Activated CD4-positive, alpha-beta T cell treated with anti-CD3 and anti-CD28 coated beads, Interleukin-2, amount 10 ng/mL, durations not matched to agents 7 days and 5 days (primary cell): ENCODE data around the gene PHC3. TPM values are rescaled to one million over a fixed set of nuclear protein-coding genes. Genes with fewer than 3 reads are reported as not detected.

Experiments used
- CTCF ChIA-PET: fragments of 350-600 bp; sonication (Branson Sonifier 250); formaldehyde crosslinking; loops from one replicate; lab custom pipeline; 2021; ENCODE audit warnings: antibody characterized with exemption; lab: Charles Lee
- POLR2A ChIA-PET: fragments of 350-600 bp; sonication (Branson Sonifier 250); formaldehyde crosslinking; loops from one replicate; lab custom pipeline; 2021; ENCODE audit warnings: antibody characterized with exemption; lab: Charles Lee
- DNase-seq: peaks from one replicate; pipeline ENCODE4 v3.0.0-alpha.2; 2020
- H3K27ac Mint-ChIP-seq: one replicate; pipeline ENCODE4 v1.8.0; 2021; ENCODE audit warnings: mild to moderate bottlenecking, moderate library complexity, mixed read lengths
- H3K27me3 Mint-ChIP-seq: one replicate; pipeline ENCODE4 v1.8.0; 2021; ENCODE audit warnings: mixed read lengths
- H3K36me3 Mint-ChIP-seq: one replicate; pipeline ENCODE4 v1.8.0; 2021; ENCODE audit warnings: low read depth, mixed read lengths
- H3K4me1 Mint-ChIP-seq: one replicate; pipeline ENCODE4 v1.8.0; 2021; ENCODE audit warnings: mixed read lengths
- H3K4me3 Mint-ChIP-seq: one replicate; pipeline ENCODE4 v1.8.0; 2021; ENCODE audit warnings: mild to moderate bottlenecking, moderate library complexity, mixed read lengths
- H3K9me3 Mint-ChIP-seq: one replicate; pipeline ENCODE4 v1.8.0; 2021; ENCODE audit warnings: mixed read lengths
- total RNA-seq, 2 experiments: library from RNA; stranded (reverse); gene quantifications; one replicate each; pipeline ENCODE4 v1.2.3, GENCODE V29; 2021

Gene PHC3
- total RNA-seq, 2 experiments from 2014 or later: 67.5 to 103 TPM

DNA sequence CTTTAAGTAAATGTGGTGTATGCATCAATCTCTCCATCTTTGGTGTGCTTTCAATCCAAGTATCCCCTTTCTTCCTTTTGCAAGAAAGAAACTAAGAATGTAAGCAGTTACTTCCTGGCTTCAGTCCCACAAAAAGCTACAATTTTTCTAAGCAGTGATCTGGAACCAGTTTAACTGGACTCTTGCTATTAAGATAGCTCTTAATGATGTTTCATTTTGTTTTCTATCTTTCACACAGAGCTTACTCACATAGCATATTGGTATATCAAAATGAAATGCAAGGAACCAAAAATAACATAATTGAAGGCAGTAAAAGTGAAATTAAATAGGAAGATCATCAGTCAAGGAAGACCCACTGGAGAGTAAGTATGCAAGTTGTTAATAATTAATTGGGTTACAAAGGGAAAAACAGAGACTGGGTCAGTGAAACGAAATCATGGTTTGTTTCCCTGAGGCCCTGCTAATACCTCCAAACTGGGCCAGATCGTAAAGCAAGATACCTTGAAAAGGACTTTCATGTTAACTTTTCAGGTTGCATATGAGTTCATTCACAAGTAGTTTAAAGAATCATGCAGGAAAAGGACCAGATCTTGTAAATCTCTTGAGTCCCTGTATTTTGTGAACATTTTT is 101.9 kb downstream of the PHC3 start:
- H3K4me3 Mint-ChIP-seq: no peak overlapping the region
- no peaks in the 10 kb centered on the region for H3K27me3 Mint-ChIP-seq
- no peak overlapping the region for H3K27ac Mint-ChIP-seq
- H3K4me1 Mint-ChIP-seq: no peaks in the 10 kb centered on the region
- ChIA-PET CTCF (interaction anchor here (1.1 kb wide), 1 partner anchor 20 kb away, joined by 3 read pairs; no protein-coding TSS in a partner anchor), POLR2A (interaction anchor here (0.7 kb wide), 1 partner anchor 1959 kb away, joined by 3 read pairs; no protein-coding TSS in a partner anchor)
- H3K36me3 Mint-ChIP-seq: peaks cover 17% of the 10 kb centered on the region
- H3K9me3 Mint-ChIP-seq: peaks cover 3% of the 10 kb centered on the region
- no peak for DNase-seq

DNA sequence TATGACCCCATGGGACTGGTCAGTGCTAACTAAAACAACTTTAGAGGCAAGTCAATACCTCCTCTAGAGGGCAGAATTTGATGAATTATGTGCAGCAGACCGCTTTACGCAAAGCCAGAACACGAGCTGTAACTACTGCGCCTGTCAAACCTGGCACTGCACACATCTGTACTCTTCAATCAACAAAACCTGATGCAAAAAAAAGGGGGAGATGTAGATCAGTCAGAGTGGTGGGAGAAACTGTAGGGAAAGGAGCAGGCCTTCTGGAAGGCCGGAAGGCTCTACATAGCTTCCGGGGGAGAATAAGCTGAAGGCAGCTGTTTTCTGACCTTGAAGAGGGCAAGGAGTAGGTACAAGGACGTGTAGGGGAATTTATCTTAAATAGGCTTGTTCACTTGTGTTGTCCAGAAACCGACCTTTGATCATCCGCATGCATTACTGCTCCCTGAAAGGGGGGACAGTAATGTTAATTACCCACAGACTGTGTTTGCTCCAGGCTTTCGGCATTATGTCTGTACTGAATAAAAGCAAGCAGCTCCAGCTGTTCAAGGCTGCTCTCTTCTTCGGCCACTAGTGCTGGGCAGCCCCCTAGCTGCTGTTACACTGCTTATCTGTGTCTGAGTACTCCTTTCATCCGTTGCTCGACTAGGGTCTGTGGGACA is 102.8 kb downstream of the PHC3 start:
- Mint-ChIP-seq H3K36me3 (peaks cover 17% of the 10 kb centered on the region), H3K4me1 (no peaks in the 10 kb centered on the region), H3K27me3 (no peaks in the 10 kb centered on the region), H3K9me3 (peaks cover 3% of the 10 kb centered on the region), H3K27ac (no peak overlapping the region), H3K4me3 (no peak overlapping the region)
- ChIA-PET POLR2A (no interaction called here), CTCF (interaction anchor here (1.1 kb wide), 1 partner anchor 21 kb away, joined by 3 read pairs; no protein-coding TSS in a partner anchor)
- DNase-seq: no peak

DNA sequence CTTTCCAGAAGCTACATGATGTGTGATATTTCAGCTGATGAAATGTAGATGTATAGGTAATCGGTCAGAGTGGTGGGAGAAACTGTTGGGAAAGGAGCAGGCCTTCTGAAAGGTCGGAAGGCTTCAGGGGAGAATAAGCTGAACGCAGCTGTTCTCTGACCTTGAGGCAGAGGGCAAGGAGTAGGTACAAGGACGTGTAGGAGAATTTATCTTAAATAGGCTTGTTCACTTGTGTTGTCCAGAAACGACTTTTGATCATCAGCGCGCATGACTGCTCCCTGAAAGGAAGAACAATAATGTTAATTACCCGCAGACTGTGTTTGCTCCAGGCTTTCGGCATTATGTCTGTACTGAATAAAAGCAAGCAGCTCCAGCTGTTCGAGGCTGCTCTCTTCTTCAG is 104.2 kb downstream of the PHC3 start:
- DNase-seq: no peak
- Mint-ChIP-seq H3K4me3 (no peak overlapping the region), H3K27ac (no peak overlapping the region), H3K4me1 (no peaks in the 10 kb centered on the region), H3K27me3 (no peaks in the 10 kb centered on the region), H3K9me3 (peaks cover 12% of the 10 kb centered on the region), H3K36me3 (peaks cover 14% of the 10 kb centered on the region)
- POLR2A ChIA-PET: interaction anchor here (0.6 kb wide), 1 partner anchor 10 kb away, joined by 3 read pairs; no protein-coding TSS in a partner anchor
- CTCF ChIA-PET: interaction anchor here (0.9 to 1.0 kb wide), 2 partner anchors 10 to 793 kb away, joined by 3 read pairs; partner anchors contain the start of gene RPL22L1

DNA sequence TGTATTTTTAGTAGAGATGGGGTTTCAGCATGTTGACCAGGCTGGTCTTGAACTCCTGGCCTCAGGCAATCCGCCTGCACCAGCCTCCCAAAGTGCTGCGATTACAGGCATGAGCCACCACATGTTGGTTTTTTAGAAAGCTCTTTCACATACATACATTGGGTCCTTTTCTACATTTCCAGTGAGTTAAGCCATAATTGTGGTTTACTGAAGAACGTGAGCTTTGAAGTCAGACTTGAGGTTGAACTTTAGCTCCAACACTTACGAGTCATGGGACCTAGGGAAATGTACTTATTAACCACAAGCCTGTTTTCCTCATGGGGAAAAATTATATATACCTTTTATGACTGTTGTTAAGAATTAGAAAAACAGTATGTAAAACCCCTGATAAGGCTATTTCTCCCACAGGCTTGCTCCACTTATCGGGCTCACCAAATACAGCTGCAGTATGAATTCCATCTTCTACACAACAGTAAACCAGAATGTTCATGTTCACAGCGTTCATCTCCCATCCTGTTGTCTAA is 104.8 kb downstream of the PHC3 start:
- ChIA-PET CTCF (interaction anchor here (0.9 kb wide), 1 partner anchor 11 kb away, joined by 3 read pairs; no protein-coding TSS in a partner anchor), POLR2A (interaction anchor here (0.6 kb wide), 1 partner anchor 10 kb away, joined by 3 read pairs; no protein-coding TSS in a partner anchor)
- peaks cover 14% of the 10 kb centered on the region for H3K9me3 Mint-ChIP-seq

DNA sequence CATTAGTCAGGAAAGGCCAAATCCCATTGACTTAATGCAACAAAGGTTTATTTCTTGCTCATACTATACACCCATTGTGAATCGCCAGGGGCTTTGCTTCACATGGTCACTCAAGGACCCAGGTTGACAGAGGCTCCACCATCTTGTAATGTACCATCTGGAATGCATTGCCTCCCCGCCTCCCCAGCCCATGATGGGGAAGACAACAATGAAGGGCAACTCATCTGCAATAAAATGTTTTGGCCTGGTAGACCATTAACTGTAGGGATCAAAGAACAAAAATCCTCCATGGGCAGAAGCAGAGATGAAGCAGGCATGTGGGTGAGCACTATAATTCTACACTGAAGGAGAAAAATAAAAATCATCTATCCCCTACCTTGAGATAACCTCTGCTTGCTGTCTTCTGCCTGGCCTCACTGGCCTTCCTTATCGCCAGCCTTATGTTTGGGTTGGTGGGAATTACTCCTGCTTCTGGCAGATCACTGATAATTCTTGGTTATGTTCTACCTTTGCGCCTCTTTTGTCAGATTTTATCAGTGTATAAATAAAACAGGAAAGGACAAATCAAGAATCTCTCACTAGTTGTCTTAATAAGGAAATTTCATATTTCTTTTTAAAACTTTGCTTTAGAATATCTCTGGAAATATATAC is 106.0 kb downstream of the PHC3 start:
- CTCF ChIA-PET: no interaction called here
- DNase-seq: no peak
- Mint-ChIP-seq H3K27ac (no peak overlapping the region), H3K36me3 (peaks cover 16% of the 10 kb centered on the region), H3K4me1 (no peaks in the 10 kb centered on the region), H3K4me3 (no peak overlapping the region), H3K9me3 (peaks cover 14% of the 10 kb centered on the region), H3K27me3 (no peaks in the 10 kb centered on the region)
- POLR2A ChIA-PET: no interaction called here

More for the DNA sequence above, 104.8 kb downstream of the PHC3 start:
- no peak overlapping the region for H3K27ac Mint-ChIP-seq
- H3K27me3 Mint-ChIP-seq: no peaks in the 10 kb centered on the region
- H3K4me3 Mint-ChIP-seq: no peak overlapping the region
- DNase-seq: no peak
- peaks cover 16% of the 10 kb centered on the region for H3K36me3 Mint-ChIP-seq
- H3K4me1 Mint-ChIP-seq: no peaks in the 10 kb centered on the region

GRCh38 chr3:170064108-170064507 is 117.4 kb downstream of the PHC3 start:
- POLR2A ChIA-PET: no interaction called here
- CTCF ChIA-PET: interaction anchor here (2.1 kb wide), 1 partner anchor 11 kb away, joined by 6 read pairs; no protein-coding TSS in a partner anchor
- no peaks in the 10 kb centered on the region for H3K9me3 Mint-ChIP-seq

GRCh38 chr3:170063691-170064090 is 117.8 kb downstream of the PHC3 start:
- Mint-ChIP-seq H3K36me3 (no peaks in the 10 kb centered on the region), H3K4me1 (no peaks in the 10 kb centered on the region), H3K4me3 (no peak overlapping the region), H3K27me3 (no peaks in the 10 kb centered on the region), H3K9me3 (no peaks in the 10 kb centered on the region), H3K27ac (no peak overlapping the region)
- ChIA-PET POLR2A (no interaction called here), CTCF (interaction anchor here (0.6 to 1.4 kb wide), 2 partner anchors 35 to 891 kb away, joined by 3 to 5 read pairs; no protein-coding TSS in a partner anchor)
- DNase-seq: no peak

More at GRCh38 chr3:170064108-170064507, 117.4 kb downstream of the PHC3 start:
- H3K4me1 Mint-ChIP-seq: no peaks in the 10 kb centered on the region
- H3K27ac Mint-ChIP-seq: no peak overlapping the region
- no peak for DNase-seq
- no peaks in the 10 kb centered on the region for H3K27me3 Mint-ChIP-seq
- no peaks in the 10 kb centered on the region for H3K36me3 Mint-ChIP-seq
- H3K4me3 Mint-ChIP-seq: no peak overlapping the region

GRCh38 chr3:170062769-170063168 is 118.8 kb downstream of the PHC3 start:
- no peaks in the 10 kb centered on the region for H3K9me3 Mint-ChIP-seq

GRCh38 chr3:170062068-170062467 is 119.5 kb downstream of the PHC3 start:
- H3K4me1 Mint-ChIP-seq: peaks cover 15% of the 10 kb centered on the region
- H3K9me3 Mint-ChIP-seq: no peaks in the 10 kb centered on the region
- POLR2A ChIA-PET: no interaction called here
- H3K27ac Mint-ChIP-seq: no peak overlapping the region
- H3K36me3 Mint-ChIP-seq: no peaks in the 10 kb centered on the region
- CTCF ChIA-PET: no interaction called here
- H3K27me3 Mint-ChIP-seq: no peaks in the 10 kb centered on the region
- H3K4me3 Mint-ChIP-seq: no peak overlapping the region
- no peak for DNase-seq

More at GRCh38 chr3:170062769-170063168, 118.8 kb downstream of the PHC3 start:
- Mint-ChIP-seq H3K4me1 (peaks cover 8% of the 10 kb centered on the region), H3K4me3 (no peak overlapping the region), H3K27ac (no peak overlapping the region), H3K27me3 (no peaks in the 10 kb centered on the region), H3K36me3 (no peaks in the 10 kb centered on the region)
- POLR2A ChIA-PET: no interaction called here
- CTCF ChIA-PET: interaction anchor here (1.4 kb wide), 1 partner anchor 36 kb away, joined by 5 read pairs; no protein-coding TSS in a partner anchor
- DNase-seq: no peak

GRCh38 chr3:170059447-170059846 is 122.1 kb downstream of the PHC3 start:
- ChIA-PET CTCF (interaction anchor here (1.1 kb wide), 1 partner anchor 8 kb away, joined by 3 read pairs; no protein-coding TSS in a partner anchor), POLR2A (no interaction called here)
- no peaks in the 10 kb centered on the region for H3K27me3 Mint-ChIP-seq
- no peak for DNase-seq
- no peak overlapping the region for H3K27ac Mint-ChIP-seq
- no peak overlapping the region for H3K4me3 Mint-ChIP-seq
- H3K4me1 Mint-ChIP-seq: peaks cover 36% of the 10 kb centered on the region
- no peaks in the 10 kb centered on the region for H3K36me3 Mint-ChIP-seq
- no peaks in the 10 kb centered on the region for H3K9me3 Mint-ChIP-seq

- ChIA-PET POLR2A (no interaction called here), CTCF (interaction anchor here (1.0 to 1.1 kb wide), 3 partner anchors 10 to 113 kb away, joined by 3 to 4 read pairs (median 3); no protein-coding TSS in a partner anchor)
- peak overlapping the region; percentile 54 for H3K27ac Mint-ChIP-seq
- no peak overlapping the region for H3K4me3 Mint-ChIP-seq
- no peaks in the 10 kb centered on the region for H3K9me3 Mint-ChIP-seq
- no peaks in the 10 kb centered on the region for H3K36me3 Mint-ChIP-seq
- H3K4me1 Mint-ChIP-seq: peaks cover 37% of the 10 kb centered on the region
- H3K27me3 Mint-ChIP-seq: no peaks in the 10 kb centered on the region
- no peak for DNase-seq
Observed at GRCh38 chr3:170058127-170058526, 123.4 kb downstream of the PHC3 start.

DNA sequence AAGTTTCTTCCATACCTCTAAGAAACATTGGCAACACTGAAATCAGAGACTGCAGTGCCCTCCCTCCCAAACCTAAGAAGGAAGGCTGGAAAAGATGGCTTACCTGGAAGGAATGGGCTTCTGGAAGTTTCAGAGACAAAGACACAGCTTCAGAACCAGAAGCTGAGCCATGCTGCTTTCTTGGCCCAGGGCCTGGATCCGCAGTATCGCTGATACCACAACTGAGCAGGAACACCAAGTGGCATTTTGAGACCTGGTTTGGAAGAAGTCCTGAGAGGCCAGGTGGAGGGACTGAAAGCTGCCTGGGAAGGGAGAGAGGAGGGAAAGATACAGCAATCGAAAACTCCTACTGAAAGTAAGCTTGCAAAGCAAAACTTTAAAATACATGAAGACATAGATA is 124.0 kb downstream of the PHC3 start:
- ChIA-PET POLR2A (no interaction called here), CTCF (interaction anchor here (1.0 to 1.1 kb wide), 2 partner anchors 27 to 114 kb away, joined by 3 to 4 read pairs; no protein-coding TSS in a partner anchor)
- Mint-ChIP-seq H3K27ac (peak overlapping the region; percentile 54), H3K4me3 (no peak overlapping the region), H3K27me3 (no peaks in the 10 kb centered on the region), H3K4me1 (peaks cover 37% of the 10 kb centered on the region), H3K36me3 (no peaks in the 10 kb centered on the region), H3K9me3 (no peaks in the 10 kb centered on the region)
- DNase-seq: no peak
